GM19240 (cell line): Measurements from ENCODE around the gene ERF.
A peak's percentile ranks its signal among the peaks of the same experiment; 100 is the strongest.

ENCODE experiments used
- DNase-seq: peaks from one replicate; pipeline ENCODE4 v3.0.0; 2011; ENCODE audit warnings: low spot score; ENCODE audit not compliant: insufficient read length

The ERF gene

GRCh38 chr19:42254850-42255765, at the start of gene ERF:
Gene ERF, minus strand, starts transcription at chr19:42255128. Its CDS starts 129 bp downstream, at chr19:42254999.
- peak; percentile 87 for DNase-seq

GRCh38 chr19:42303876-42304275, 48.9 kb upstream of the ERF start:
- no peak for DNase-seq

- no peak for DNase-seq
These were observed 48.2 kb upstream of the ERF start for GRCh38 chr19:42303101-42303464.

GRCh38 chr19:42301646-42302203, 46.8 kb upstream of the ERF start, which contains the start of gene PRR19:
Gene PRR19, plus strand, starts transcription at chr19:42302132. Its CDS starts 7,453 bp downstream, at chr19:42309585.
- no peak for DNase-seq

GRCh38 chr19:42297039-42297438, 42.1 kb upstream of the ERF start:
- DNase-seq = no peak

GRCh38 chr19:42295831-42296525, 41.0 kb upstream of the ERF start:
- peak; percentile 90 for DNase-seq

- no peak for DNase-seq
These were observed 40.4 kb upstream of the ERF start for GRCh38 chr19:42295342-42295741.

- DNase-seq = no peak
These were observed 39.7 kb upstream of the ERF start for GRCh38 chr19:42294471-42295137.

GRCh38 chr19:42293948-42294347, 39.0 kb upstream of the ERF start:
- no peak for DNase-seq

GRCh38 chr19:42293540-42293939, 38.6 kb upstream of the ERF start:
- DNase-seq = no peak

- DNase-seq = no peak
These were observed 38.0 kb upstream of the ERF start for GRCh38 chr19:42292963-42293362.

GRCh38 chr19:42292042-42292960, 37.4 kb upstream of the ERF start:
- no peak for DNase-seq

GRCh38 chr19:42291435-42291810, 36.5 kb upstream of the ERF start:
- no peak for DNase-seq

GRCh38 chr19:42290523-42291434, 35.9 kb upstream of the ERF start:
- DNase-seq = no peak

- no peak for DNase-seq
These were observed 35.2 kb upstream of the ERF start for GRCh38 chr19:42290136-42290522.

GRCh38 chr19:42289556-42290041, 34.7 kb upstream of the ERF start:
- DNase-seq = no peak

- DNase-seq = no peak
These were observed 34.1 kb upstream of the ERF start for GRCh38 chr19:42288881-42289555.

GRCh38 chr19:42288387-42288786, 33.5 kb upstream of the ERF start:
- no peak for DNase-seq

- DNase-seq = no peak
These were observed 32.8 kb upstream of the ERF start for GRCh38 chr19:42287827-42288107.
